ENCODE measurements around the gene HSD17B11.

DNA sequence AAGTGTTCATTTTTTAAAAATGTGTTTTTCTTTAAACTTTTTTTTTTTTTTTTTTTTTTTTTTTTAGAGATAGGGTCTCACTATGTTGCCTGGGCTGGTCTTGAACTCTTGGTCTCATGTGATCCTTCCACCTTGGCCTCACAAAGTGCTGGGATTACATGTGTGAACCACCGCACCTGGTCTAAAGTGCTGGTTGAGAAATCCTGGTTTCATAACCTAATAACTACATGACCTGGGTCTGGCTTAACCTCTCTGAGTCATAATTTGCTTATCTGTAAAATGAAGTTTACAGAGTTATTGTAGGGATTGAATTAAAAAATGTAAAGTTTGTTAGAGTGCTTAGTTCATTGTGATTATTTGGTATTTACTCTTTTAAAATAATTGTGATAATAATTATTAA lies 73.5 kb downstream of the HSD17B11 start:
- TF ChIP-seq POLR2A (IDR thresholded peaks at IDR 0.05) = no peak
- TF ChIP-seq CTCF (IDR thresholded peaks at IDR 0.05) = no peak
